Stimulated activated effector memory CD8-positive, alpha-beta T cell treated with anti-CD3 and anti-CD28 coated beads, Interleukin-12 subunit alpha, Interleukin-12 subunit beta, amount 100 ng/mL, for 72 hours (primary cell): Measurements from ENCODE around the gene CCL25.
A peak's percentile ranks its signal among the peaks of the same experiment; 100 is the strongest.

ENCODE experiments used
- ATAC-seq: fragments of 150-1000 bp; cut with Tn5 transposase; 2 replicates; pipeline ENCODE4 v1.10.0; 2021
- DNase-seq, 2 donors: peaks; one replicate each; pipeline ENCODE4 v3.0.0; 2021 to 2022; ENCODE audit warnings: low spot score in 2 of 2
- H3K27ac Mint-ChIP-seq: one replicate; pipeline ENCODE4 v1.8.0; 2022; ENCODE audit warnings: mild to moderate bottlenecking, mixed read lengths
- H3K36me3 Mint-ChIP-seq: one replicate; pipeline ENCODE4 v1.8.0; 2022; ENCODE audit warnings: mild to moderate bottlenecking, mixed read lengths
- H3K4me1 Mint-ChIP-seq: one replicate; pipeline ENCODE4 v1.8.0; 2022; ENCODE audit warnings: mixed read lengths
- H3K4me3 Mint-ChIP-seq: one replicate; pipeline ENCODE4 v1.8.0; 2022; ENCODE audit warnings: mild to moderate bottlenecking, mixed read lengths
- H3K9me3 Mint-ChIP-seq: one replicate; pipeline ENCODE4 v1.8.0; 2022; ENCODE audit warnings: mixed read lengths

The CCL25 gene

GRCh38 chr19:8036434-8037099 is 16.0 kb upstream of the CCL25 start:
- ATAC-seq, result no peak
- DNase-seq, result no peak
- H3K27ac Mint-ChIP-seq, result no peak overlapping the region
- H3K36me3 Mint-ChIP-seq, result no peaks in the 10 kb centered on the region
- H3K4me3 Mint-ChIP-seq, result no peak overlapping the region
- no peaks in the 10 kb centered on the region for H3K9me3 Mint-ChIP-seq
- H3K4me1 Mint-ChIP-seq, result no peaks in the 10 kb centered on the region

GRCh38 chr19:8038815-8039214 is 13.7 kb upstream of the CCL25 start:
- no peaks in the 10 kb centered on the region for H3K36me3 Mint-ChIP-seq
- ATAC-seq (no peak), DNase-seq (no peak)
- no peaks in the 10 kb centered on the region for H3K9me3 Mint-ChIP-seq
- H3K4me1 Mint-ChIP-seq, result no peaks in the 10 kb centered on the region
- H3K4me3 Mint-ChIP-seq, result no peak overlapping the region
- no peak overlapping the region for H3K27ac Mint-ChIP-seq

GRCh38 chr19:8039231-8039630 is 13.3 kb upstream of the CCL25 start:
- Mint-ChIP-seq H3K9me3 (no peaks in the 10 kb centered on the region), H3K36me3 (no peaks in the 10 kb centered on the region), H3K4me3 (no peak overlapping the region), H3K27ac (no peak overlapping the region), H3K4me1 (no peaks in the 10 kb centered on the region)
- DNase-seq (no peak), ATAC-seq (no peak)

DNA sequence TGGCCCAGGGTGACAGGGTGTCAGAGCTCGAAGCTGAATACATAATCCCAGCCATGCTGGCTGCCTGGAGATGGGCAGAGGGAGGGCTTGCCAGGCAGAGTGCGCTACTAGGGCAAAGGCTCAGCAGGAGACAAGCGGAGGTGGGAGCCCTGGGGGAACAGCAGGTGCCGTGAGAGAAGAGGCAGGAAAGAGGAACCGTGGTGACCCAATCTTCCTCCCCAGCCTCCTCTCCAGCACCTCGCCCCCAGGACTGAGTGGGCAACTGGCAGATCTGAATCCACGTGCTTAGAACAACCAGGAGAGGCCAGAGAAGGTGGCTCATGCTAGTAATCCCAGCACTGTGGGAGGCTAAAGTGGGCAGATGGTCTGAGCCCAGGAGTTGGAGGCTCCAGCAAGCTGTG is 11.0 kb upstream of the CCL25 start:
- no peaks in the 10 kb centered on the region for H3K36me3 Mint-ChIP-seq
- no peaks in the 10 kb centered on the region for H3K9me3 Mint-ChIP-seq
- H3K4me1 Mint-ChIP-seq, result no peaks in the 10 kb centered on the region
- ATAC-seq (no peak), DNase-seq (no peak)
- H3K27ac Mint-ChIP-seq, result no peak overlapping the region
- H3K4me3 Mint-ChIP-seq, result no peak overlapping the region

GRCh38 chr19:8042900-8043299 is 9.7 kb upstream of the CCL25 start:
- Mint-ChIP-seq H3K36me3 (no peaks in the 10 kb centered on the region), H3K4me3 (no peak overlapping the region), H3K27ac (no peak overlapping the region), H3K4me1 (no peaks in the 10 kb centered on the region), H3K9me3 (no peaks in the 10 kb centered on the region)
- no peak for DNase-seq
- no peak for ATAC-seq

- Mint-ChIP-seq H3K27ac (no peak overlapping the region), H3K36me3 (no peaks in the 10 kb centered on the region), H3K4me3 (no peak overlapping the region), H3K9me3 (no peaks in the 10 kb centered on the region), H3K4me1 (no peaks in the 10 kb centered on the region)
- no peak for DNase-seq
- no peak for ATAC-seq
Observed at GRCh38 chr19:8044018-8044417, 8.5 kb upstream of the CCL25 start.

- no peak for ATAC-seq
- H3K9me3 Mint-ChIP-seq, result no peaks in the 10 kb centered on the region
- no peaks in the 10 kb centered on the region for H3K36me3 Mint-ChIP-seq
- H3K4me3 Mint-ChIP-seq, result no peak overlapping the region
- no peak for DNase-seq
- H3K4me1 Mint-ChIP-seq, result peaks cover 8% of the 10 kb centered on the region
- H3K27ac Mint-ChIP-seq, result no peak overlapping the region
Observed at GRCh38 chr19:8045872-8046568, 6.5 kb upstream of the CCL25 start.

DNA sequence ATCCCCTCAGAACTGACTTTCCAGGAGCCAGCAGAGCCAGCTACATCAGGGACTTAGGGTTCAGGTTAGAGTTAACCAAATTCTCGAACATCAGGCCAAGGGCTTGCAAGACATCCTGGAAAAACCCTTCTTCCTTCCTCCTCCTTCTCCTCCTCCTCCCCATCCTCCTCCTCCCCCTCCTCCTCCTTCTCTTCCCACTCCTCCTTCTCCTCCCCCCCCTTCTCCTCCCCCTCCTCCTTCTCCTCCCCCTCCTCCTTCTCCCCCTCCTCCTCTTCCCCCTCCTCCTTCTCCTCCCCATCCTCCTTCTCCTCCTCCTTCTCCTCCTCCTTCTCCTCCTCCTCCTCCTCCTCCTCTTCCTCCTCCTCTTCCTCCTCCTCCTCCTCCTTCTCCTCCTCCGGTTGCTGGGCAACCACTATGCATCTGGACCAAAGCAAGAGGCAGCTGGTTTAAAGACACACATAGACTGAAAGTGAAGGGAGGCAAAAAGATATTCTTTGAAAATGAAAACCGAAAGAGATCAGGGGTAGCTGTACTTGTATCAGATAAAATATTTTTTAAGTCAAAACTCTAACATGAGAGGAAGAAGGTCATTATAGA is 5.9 kb upstream of the CCL25 start:
- Mint-ChIP-seq H3K4me3 (no peak overlapping the region), H3K36me3 (no peaks in the 10 kb centered on the region), H3K4me1 (peaks cover 8% of the 10 kb centered on the region), H3K27ac (no peak overlapping the region), H3K9me3 (no peaks in the 10 kb centered on the region)
- ATAC-seq (no peak), DNase-seq (no peak)

DNA sequence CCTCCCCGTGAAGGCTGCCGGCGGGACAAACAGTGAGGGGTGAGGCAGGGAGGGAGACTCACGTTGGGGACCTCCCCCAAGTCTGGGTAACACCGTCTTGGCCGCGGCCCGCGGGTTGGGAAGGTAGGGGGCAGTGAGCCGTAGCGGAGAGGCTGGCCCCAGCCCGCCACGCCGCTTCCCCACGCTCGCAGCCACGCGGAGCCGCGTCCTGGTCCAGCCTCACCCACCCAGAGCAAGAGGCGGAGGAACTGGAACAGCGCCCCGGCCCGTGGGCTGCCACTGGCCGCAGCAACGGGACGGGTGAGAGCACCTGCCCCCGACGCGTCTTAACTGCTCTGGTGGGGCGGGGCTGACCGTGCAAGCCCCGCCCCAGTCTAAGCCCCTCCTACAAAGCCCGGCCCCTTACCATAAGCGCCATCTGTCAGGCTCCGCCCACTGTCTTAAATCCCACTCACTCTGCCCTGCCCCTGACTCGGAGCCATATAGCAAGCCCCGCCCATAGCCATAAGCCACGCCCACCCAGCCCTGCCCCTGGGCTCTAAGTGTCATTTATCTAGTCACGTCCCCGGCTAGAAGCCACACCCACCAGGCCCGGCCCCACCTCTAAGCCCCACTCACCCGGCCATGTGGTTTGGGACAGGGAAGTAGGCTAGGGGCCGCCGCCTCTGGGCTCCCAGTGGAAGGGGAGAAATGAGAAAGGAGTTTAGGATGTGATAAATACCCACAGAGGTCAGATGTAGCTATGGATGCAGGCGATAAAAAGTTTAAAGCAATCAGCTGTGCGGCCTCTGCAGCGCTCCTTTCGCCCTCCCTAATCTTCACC is 2.1 kb upstream of the CCL25 start:
- Mint-ChIP-seq H3K36me3 (no peaks in the 10 kb centered on the region), H3K4me3 (peak overlapping the region; percentile 66), H3K4me1 (peaks cover 16% of the 10 kb centered on the region), H3K9me3 (no peaks in the 10 kb centered on the region), H3K27ac (peak overlapping the region; percentile 63)
- DNase-seq, result peak; percentile 72 to 90
- peak; percentile 93 for ATAC-seq

GRCh38 chr19:8054169-8054568 is 1.6 kb downstream of the CCL25 start:
- Mint-ChIP-seq H3K4me1 (peaks cover 16% of the 10 kb centered on the region), H3K36me3 (no peaks in the 10 kb centered on the region), H3K9me3 (no peaks in the 10 kb centered on the region), H3K4me3 (no peak overlapping the region), H3K27ac (peak overlapping the region; percentile 9)
- ATAC-seq (no peak), DNase-seq (no peak)

GRCh38 chr19:8056533-8056932 is 4.0 kb downstream of the CCL25 start:
- H3K36me3 Mint-ChIP-seq, result no peaks in the 10 kb centered on the region
- no peak for DNase-seq
- H3K27ac Mint-ChIP-seq, result no peak overlapping the region
- H3K9me3 Mint-ChIP-seq, result no peaks in the 10 kb centered on the region
- H3K4me3 Mint-ChIP-seq, result no peak overlapping the region
- H3K4me1 Mint-ChIP-seq, result peaks cover 8% of the 10 kb centered on the region
- ATAC-seq, result no peak

GRCh38 chr19:8057545-8058270 is 5.1 kb downstream of the CCL25 start:
- ATAC-seq, result no peak

DNA sequence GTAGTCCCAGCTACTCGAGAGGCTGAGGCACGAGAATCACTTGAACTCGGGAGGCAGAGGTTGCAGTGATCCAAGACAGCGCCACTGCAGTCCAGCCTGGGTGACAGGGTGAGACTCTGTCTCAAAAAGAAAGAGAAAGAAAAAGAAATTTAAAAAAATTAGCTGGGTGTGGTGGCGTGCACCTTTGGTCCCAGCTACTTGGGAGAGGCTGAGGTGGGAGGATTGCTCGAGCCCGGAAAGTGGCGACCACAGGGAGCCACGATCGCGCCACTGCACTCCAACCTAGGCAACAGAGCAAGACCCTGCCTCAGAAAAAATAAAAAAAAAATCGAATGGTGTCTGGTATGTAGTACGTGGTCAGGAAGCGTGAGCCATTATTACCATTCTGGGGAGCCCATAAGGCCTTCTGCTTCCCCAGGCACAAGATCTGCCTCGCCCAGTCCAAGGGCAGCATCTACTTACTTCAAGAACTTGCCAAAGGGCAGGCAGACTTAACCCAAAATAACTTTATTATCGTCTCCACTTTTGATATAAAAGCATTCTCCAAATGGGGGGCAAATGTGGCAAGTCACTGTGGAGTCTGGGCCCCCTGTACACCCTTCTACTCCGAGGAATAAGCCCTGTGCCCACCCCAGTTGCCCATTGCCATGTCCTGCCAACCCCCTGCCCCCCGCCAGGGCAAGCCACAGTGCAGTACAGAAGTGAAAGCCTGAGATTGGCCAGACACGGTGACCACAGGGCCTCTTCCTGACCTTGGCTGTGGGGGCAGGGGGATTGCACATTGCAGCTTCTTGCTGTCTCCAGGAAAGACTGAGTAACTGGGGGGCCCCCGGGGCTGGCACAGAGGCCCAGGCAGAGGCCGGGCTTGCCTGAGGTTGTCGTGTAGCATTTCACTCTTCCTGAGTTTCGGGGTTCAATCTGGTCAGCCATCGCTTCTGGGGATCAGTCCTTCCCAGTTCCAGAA is 12.6 kb downstream of the CCL25 start:
- no peaks in the 10 kb centered on the region for H3K4me1 Mint-ChIP-seq
- H3K27ac Mint-ChIP-seq, result no peak overlapping the region
- H3K36me3 Mint-ChIP-seq, result no peaks in the 10 kb centered on the region
- ATAC-seq (peak; percentile 63), DNase-seq (no peak)
- H3K4me3 Mint-ChIP-seq, result no peak overlapping the region
- H3K9me3 Mint-ChIP-seq, result peaks cover 10% of the 10 kb centered on the region

More at GRCh38 chr19:8057545-8058270, 5.1 kb downstream of the CCL25 start:
- H3K4me1 Mint-ChIP-seq, result no peaks in the 10 kb centered on the region
- H3K36me3 Mint-ChIP-seq, result no peaks in the 10 kb centered on the region
- H3K27ac Mint-ChIP-seq, result no peak overlapping the region
- no peak for DNase-seq
- no peaks in the 10 kb centered on the region for H3K9me3 Mint-ChIP-seq
- no peak overlapping the region for H3K4me3 Mint-ChIP-seq

DNA sequence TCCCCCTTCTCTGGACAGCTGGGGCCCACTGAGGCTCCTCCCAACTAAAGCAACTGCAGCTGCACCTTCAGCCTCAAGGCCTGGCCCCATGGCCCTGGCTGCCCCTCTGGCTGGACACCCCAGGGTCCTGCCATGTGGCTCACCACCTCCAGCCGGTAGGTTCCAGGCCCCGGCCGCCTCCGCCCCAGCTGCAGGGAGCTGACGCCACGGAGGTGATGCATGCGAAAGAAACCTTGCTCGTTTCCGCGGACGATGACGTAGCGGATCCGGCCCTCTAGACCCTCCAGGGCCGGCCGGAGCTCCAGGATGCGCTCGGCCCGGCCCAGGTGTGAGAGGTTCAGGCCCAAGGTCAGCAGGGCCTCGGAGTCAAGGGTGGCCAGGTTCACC is 13.3 kb downstream of the CCL25 start:
- peaks cover 13% of the 10 kb centered on the region for H3K9me3 Mint-ChIP-seq
- no peak for DNase-seq
- H3K4me1 Mint-ChIP-seq, result no peaks in the 10 kb centered on the region

More for the DNA sequence above, 13.3 kb downstream of the CCL25 start:
- Mint-ChIP-seq H3K36me3 (no peaks in the 10 kb centered on the region), H3K4me3 (no peak overlapping the region), H3K27ac (no peak overlapping the region)
- no peak for ATAC-seq
